CD4-positive, alpha-beta T cell treated with Interleukin-17A for 1 hour (primary cell): ENCODE results near the gene ATP2C2.

Source experiments
- DNase-seq: peaks from one replicate; pipeline ENCODE4 v3.0.0-alpha.2; 2020

Gene ATP2C2

GRCh38 chr16:84454611-84455010, 86.3 kb downstream of the ATP2C2 start:
- no peak for DNase-seq

- DNase-seq = no peak
These were observed 86.7 kb downstream of the ATP2C2 start for GRCh38 chr16:84455031-84455430.

- no peak for DNase-seq
These were observed 90.5 kb downstream of the ATP2C2 start for GRCh38 chr16:84458606-84459532.

GRCh38 chr16:84459533-84459894, 91.2 kb downstream of the ATP2C2 start:
- DNase-seq = no peak

- DNase-seq = no peak
These were observed 91.6 kb downstream of the ATP2C2 start for GRCh38 chr16:84459941-84460405.

- no peak for DNase-seq
These were observed 92.2 kb downstream of the ATP2C2 start for GRCh38 chr16:84460406-84461028.

GRCh38 chr16:84461029-84461412, 92.7 kb downstream of the ATP2C2 start:
- DNase-seq = no peak

- DNase-seq = no peak
These were observed 93.3 kb downstream of the ATP2C2 start for GRCh38 chr16:84461413-84462295.

GRCh38 chr16:84462296-84463210, 94.2 kb downstream of the ATP2C2 start:
- no peak for DNase-seq

GRCh38 chr16:84463221-84463620, 94.9 kb downstream of the ATP2C2 start:
- no peak for DNase-seq

- DNase-seq = no peak
These were observed 95.8 kb downstream of the ATP2C2 start for GRCh38 chr16:84464116-84464515.

GRCh38 chr16:84465154-84465553, 96.8 kb downstream of the ATP2C2 start:
- no peak for DNase-seq

- DNase-seq = no peak
These were observed 98.4 kb downstream of the ATP2C2 start for GRCh38 chr16:84466692-84467091.

- no peak for DNase-seq
These were observed 98.9 kb downstream of the ATP2C2 start for GRCh38 chr16:84467256-84467655.

- DNase-seq = no peak
These were observed 99.4 kb downstream of the ATP2C2 start for GRCh38 chr16:84467709-84468108.

GRCh38 chr16:84471316-84471715, 103.0 kb downstream of the ATP2C2 start:
- no peak for DNase-seq

- no peak for DNase-seq
These were observed 103.6 kb downstream of the ATP2C2 start for GRCh38 chr16:84471966-84472365.

- DNase-seq = no peak
These were observed 107.4 kb downstream of the ATP2C2 start for GRCh38 chr16:84475643-84476240.

- no peak for DNase-seq
These were observed 108.1 kb downstream of the ATP2C2 start for GRCh38 chr16:84476401-84476800.

GRCh38 chr16:84477661-84478060, 109.3 kb downstream of the ATP2C2 start:
- no peak for DNase-seq

GRCh38 chr16:84478172-84478947, 110.0 kb downstream of the ATP2C2 start:
- no peak for DNase-seq
